GM19351 (cell line): ENCODE data around the gene PARP12.
"Not testable (repeated sequence)": the region's sequence is repeated elsewhere in the genome, so short reads cannot be mapped to it uniquely, and the experiment has no call there.

ENCODE experiments used
- ATAC-seq: cut with Tn5 transposase; IDR thresholded peaks from one replicate; pipeline ENCODE4 v1.9.1; 2021; ENCODE audit warnings: mild to moderate bottlenecking, moderate library complexity; ENCODE audit not compliant: unreplicated experiment

The PARP12 gene, protein sequence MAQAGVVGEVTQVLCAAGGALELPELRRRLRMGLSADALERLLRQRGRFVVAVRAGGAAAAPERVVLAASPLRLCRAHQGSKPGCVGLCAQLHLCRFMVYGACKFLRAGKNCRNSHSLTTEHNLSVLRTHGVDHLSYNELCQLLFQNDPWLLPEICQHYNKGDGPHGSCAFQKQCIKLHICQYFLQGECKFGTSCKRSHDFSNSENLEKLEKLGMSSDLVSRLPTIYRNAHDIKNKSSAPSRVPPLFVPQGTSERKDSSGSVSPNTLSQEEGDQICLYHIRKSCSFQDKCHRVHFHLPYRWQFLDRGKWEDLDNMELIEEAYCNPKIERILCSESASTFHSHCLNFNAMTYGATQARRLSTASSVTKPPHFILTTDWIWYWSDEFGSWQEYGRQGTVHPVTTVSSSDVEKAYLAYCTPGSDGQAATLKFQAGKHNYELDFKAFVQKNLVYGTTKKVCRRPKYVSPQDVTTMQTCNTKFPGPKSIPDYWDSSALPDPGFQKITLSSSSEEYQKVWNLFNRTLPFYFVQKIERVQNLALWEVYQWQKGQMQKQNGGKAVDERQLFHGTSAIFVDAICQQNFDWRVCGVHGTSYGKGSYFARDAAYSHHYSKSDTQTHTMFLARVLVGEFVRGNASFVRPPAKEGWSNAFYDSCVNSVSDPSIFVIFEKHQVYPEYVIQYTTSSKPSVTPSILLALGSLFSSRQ

DNA sequence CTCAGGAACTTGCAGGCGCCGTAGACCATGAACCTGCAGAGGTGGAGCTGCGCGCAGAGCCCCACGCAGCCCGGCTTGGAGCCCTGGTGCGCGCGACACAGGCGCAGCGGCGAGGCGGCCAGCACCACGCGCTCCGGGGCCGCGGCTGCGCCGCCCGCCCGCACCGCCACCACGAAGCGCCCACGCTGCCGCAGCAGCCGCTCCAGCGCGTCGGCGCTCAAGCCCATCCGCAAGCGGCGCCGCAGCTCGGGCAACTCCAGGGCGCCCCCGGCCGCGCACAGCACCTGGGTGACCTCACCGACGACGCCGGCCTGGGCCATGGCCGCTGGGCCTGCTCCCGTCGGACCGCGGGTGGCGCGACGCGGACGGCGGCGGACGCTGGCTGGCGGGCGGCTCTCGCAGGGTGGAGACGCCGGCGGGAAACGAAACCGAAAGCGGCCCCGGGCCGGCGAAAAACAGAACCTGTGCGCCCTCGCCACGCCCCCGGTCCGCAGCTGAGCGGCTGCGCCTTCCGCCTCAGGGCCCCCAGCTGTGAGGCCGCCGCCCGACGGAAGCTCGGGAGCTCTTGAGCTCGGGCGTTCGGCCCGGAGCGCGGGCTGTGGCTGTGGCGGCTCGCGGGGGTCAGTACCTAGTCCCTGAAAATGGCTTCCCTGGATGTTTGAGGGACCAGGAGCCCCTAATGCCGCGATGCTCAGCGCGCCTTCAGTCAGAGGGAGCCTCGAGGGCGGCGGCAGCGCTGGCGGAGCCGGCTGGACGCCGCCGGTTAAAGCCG lies at the start of gene PARP12:
PARP12 (minus strand) TSS at position 424 of the 772 bp plus-strand sequence; CDS start at position 320, 104 bp downstream.
- ATAC-seq: peak; percentile 95

DNA sequence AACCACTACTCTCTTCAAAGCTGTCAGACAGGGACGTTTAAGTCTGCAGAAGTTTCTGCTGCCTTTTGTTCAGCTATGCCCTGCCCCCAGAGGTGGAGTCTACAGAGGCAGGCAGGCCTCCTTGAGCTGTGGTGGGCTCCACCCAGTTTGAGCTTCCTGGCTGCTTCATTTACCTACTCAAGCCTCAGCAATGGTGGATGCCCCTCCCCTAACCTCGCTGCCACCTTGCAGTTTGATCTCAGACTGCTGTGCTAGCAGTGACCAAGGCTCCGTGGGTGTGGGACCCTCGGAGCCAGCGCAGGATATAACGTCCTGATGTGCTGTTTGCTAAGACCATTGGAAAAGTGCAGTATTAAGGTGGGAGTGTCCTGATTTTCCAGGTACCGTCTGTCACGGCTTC lies 46.0 kb upstream of the PARP12 start:
- not testable (repeated sequence) for ATAC-seq

DNA sequence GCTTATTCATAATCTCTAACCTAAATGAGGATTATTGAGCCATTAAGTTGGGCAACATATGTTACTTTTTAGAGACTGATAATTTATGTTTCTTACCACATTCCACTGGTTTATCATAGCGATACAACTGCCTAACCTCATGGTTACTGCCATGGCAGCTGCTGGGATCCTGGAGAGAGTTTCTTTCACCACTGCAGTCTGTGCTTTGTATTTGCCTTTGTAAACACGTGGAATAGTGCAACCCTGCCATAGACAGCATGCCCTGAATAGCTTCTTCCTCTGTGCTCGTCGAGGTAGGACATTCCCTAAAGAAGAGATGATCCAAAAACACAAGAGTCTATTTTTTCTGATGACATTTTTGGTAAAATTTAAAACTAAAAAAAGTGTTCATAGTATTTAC lies 33.7 kb upstream of the PARP12 start:
- ATAC-seq: no peak

DNA sequence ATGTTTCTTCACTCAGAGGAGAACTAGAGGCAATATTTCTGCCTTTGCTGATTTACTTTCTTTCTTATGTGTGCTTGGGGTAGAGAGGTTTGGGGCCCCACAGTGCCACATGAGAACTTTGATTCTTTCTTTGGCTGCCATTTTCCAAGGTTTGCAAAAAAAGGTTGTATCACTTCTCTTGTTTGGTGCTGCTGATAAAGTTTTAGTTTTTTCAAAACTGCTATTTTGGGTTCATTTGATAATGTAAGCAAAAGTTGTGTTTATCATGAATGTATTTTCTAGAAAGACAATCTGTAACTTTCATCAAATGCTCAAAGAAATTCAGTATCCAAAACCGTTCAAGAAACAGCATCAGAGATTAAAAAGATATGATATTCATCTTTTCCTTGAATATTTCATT lies 30.6 kb upstream of the PARP12 start:
- no peak for ATAC-seq

DNA sequence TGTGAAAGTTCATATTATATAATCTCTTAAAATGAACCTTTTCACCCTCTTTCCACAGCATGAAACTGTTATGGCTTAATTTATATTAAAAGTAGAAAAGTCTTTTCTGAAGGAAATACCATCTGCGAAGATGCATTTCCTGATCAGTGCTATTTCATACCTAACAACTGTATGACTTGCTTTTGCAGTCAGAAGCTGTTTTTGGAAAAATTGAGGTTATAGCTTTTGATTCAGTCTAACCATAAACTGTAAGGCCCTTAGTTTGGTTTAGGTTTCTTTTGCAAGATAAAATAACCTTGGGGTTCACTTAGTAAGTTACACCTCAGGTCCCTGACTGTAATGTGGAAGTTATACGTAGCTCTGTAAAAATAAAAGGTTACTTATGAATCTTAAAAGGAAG lies 22.7 kb upstream of the PARP12 start:
- no peak for ATAC-seq

DNA sequence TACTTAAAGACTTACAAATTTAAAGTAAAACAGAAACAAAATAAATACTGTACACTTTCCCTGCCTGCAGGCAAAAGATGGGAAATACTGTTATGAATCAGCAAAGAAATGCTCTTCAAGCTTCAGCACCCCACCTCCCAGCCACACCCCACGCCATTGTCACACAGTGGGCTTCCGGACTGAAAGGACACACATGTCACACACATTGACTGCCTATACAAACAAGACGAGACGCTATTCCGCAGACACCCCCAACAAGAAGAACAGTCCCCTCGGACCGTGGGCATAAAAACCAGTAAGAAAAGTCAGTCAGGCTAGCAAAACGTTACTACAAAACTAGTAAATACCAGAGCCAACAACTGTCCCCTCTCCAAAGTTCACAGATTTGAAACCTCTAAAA lies 22.2 kb upstream of the PARP12 start:
- peak; percentile 100 for ATAC-seq

DNA sequence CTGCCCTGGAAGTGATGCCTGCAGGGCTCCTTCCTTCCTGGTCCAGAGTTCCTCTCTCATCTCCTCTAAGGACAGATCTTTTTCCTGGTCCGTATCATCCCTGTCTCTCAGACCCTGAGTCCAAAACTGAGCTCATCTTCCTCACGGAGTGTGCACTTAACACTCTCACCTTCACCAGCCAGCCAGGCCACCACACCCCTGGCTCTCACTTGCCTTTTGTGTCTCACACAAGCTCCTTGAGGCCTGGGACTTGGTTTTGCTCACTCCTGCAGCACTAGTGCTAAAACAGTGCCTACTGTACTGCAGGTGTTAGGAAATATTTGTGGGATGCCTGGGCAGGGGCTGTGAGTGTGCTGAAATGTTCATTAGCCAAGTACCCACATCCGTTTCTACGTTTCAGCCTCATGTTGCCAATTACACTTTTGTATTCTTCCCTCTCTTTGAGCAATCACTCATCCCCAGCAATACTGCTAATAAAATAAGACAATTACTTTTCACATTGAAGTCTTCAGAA lies 21.4 kb upstream of the PARP12 start:
- no peak for ATAC-seq

DNA sequence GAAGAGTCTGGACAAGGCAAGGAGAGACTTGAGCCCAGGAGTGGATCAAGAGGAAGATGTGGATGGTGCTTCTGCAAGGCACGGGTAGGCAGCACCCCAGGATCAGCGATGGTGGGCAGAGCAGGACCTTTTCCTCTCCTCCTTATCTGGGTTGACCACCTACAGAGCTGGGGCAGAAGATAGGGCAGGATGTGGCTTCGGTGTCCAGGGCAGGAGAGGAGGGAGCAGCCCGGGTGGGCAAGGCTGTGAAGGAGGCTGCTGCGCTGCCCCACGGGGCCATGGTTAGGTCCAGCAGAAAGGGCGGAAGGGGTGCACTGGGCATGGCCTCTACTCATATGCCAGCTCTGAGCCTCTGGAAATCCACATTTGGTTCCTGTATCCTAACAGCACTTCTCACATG lies 20.0 kb upstream of the PARP12 start:
- no peak for ATAC-seq

DNA sequence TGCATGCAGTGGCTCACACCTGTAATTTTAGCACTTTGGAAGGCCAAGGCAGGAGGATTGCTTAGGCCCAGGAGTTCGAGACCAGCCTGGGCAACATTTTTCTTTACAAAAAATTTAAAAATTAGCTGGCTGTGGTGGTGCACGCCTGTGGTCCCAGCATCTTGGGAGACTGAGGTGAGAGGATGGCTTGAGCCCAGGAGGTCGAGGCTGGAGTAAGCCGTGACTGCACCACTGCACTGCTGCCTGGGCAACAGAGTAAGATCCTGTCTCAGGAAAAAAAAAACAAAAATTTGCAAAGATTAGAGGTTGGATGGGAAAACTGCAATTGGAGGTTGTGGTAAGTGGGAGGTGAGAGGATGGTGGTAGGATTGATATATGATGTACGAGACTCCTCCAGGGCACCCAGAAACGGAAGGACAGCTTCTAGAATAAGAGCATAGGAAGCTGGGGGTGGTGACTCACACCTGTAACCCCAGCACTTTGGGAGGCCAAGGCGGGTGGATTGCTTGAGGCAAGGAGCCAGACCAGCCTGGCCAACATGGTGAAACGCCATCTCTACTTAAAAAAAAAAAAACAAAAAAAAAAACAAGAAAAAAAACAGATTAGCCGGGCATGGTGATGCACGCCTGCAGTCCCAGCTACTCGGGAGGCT lies 19.1 kb upstream of the PARP12 start:
- no peak for ATAC-seq

DNA sequence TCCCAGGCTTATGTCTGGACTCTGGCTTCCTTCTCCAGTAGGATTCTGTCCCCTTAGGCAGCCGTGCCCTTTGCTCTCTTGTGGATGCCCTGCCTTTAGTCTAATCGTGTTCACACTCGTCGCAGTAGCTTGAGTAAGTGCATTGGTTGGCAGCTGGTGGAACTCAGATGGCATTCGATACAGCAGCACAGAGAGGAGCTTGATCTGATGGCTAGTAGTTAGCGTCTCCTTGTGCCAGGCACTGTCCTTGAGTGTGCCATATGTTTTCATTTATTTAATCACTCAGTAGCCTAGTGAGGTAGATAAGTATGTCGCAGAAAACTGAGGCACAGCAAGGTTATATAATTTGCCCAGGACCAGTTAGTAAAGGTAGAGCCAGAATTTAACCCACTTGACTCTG lies 18.2 kb upstream of the PARP12 start:
- no peak for ATAC-seq

DNA sequence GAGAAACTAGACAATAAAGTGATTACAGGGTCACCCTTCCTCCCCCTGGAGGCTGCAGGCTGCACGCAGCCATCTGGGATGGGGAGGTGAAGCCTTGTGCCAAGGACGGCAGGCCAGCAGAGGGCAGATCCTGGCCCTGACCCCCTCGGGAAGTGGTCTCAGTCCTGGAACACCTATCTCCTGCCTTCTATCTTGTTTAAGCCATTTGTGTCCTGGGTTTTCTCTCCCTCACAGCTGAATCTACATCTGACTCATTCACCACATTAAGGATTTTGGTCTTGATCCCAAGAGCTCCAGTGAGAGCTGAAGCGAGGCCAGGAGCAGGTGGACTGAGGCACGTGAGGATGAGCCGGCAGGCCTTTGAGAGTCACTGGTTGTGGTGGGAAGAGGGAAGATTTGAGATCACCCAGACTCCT lies 16.4 kb upstream of the PARP12 start:
- ATAC-seq: no peak

DNA sequence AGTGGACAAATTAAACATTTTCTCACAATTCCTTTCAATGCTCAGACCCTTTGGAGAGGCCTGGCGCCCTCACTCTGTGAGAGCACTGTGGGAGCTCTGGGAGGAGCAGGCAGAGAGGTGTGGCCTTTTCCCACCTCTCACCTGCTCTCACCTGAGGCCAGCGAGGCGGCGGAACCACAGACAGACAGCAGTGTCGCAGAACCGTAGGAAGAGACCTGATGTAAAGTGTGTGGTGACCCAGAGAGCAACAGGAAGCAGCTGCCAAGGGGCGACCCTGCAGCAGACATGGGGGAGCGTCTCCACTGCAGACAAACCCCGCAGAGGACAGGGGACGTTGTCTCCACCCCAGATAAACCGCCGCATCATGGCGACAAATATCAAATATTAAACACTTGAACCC lies 15.6 kb upstream of the PARP12 start:
- no peak for ATAC-seq

DNA sequence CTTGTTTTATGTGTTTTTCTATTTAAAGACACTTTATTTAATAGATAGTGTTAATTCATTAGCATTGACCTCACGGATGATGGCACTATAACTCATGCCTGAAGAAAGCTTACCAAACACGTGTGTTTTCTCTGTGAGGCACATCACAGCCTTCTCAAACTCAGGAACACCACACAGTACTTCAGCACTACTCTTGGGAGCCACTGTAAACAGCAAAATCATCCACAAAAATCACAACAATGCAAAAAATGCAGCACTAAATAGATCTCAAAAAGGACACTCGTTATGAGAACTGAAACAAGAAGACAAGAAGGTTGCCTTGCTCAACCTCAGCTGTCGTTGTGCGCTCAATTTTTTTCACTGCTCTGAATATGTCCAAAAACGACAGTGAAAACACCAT lies 12.0 kb upstream of the PARP12 start:
- ATAC-seq: no peak

DNA sequence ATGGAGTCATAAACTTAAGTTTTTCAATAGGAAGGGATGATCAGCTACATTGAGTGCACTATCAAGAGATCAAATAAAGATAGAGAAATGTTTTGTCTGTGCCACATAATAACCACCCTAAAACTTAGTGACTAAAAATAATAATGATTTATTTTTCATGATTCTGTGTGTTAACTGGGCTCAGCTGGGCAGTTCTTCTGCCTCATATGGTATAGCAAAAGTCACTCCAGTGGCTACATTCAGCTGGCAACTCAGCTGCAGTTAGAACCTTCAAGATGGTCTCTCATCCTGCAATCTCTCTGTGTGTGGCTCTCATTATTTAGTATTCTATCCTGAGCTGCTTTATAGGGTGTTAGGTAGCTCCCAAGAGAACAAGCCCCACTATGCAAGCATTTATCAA lies 7.8 kb upstream of the PARP12 start:
- ATAC-seq: no peak

DNA sequence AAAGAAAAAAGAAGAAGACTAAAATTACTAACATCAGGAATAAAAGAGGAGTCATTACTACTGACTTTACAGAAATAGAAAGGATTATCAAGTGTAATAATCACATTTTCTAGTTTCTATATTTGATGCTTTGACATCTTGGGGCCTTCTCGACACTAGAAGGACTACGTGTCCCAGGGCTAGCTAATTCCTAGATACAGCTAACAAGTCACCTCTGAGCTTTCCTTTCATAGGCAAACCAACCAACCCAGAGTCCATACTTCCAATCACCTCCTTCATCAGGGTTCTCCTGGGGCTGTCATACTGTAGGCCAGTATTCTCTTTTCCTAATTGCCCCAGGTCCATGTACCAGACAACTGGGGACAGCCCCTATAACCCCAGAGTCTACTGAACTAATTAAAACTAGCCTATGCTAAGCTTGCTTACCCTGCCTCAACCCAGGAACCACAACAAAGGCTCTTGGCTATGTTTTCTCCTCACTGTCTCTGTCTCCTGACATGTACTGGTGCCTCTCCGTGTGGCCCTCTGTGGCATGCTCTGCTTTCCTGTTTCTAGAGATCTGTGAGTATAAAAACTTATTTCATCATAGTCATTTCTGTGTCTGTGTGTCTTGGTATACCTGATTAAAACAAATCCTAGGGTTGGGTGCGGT lies 6.7 kb upstream of the PARP12 start:
- no peak for ATAC-seq

DNA sequence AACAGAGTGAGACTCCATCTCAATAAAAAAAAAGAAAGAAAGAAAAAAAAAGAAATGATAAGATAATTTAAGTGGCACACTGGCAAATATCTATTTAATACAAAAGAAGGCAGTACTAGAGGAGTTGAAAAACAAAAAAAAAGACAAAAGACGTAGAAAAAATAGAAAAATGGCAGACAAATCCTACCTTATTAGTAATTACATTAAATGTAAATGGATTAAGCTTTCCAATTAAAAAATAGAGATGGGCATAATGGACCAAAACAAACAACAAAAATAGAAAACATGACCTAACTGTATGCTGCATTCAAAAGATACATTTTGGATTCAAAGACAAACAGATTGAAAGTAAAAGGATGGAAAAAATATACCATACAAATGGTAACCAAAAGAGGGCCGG lies 5.3 kb upstream of the PARP12 start:
- no peak for ATAC-seq

DNA sequence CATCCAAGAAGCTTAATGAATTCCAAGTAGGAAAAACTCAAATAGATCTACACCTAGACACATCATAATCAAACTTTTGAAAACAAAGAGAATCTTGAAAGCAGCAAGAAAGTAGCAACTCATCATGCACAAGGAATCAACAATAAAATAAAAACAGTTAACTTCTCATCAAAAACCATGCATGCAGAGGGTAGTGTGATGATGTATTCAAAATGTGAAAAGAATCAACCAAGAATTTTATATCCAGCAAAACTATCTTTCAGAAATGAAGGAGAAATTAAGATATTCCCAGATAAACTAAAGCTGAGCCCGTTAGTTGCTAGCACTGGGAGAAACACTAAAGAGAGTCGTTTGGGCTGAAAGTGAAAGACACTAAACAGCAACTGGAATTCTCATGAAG lies 4.3 kb upstream of the PARP12 start:
- ATAC-seq: no peak

DNA sequence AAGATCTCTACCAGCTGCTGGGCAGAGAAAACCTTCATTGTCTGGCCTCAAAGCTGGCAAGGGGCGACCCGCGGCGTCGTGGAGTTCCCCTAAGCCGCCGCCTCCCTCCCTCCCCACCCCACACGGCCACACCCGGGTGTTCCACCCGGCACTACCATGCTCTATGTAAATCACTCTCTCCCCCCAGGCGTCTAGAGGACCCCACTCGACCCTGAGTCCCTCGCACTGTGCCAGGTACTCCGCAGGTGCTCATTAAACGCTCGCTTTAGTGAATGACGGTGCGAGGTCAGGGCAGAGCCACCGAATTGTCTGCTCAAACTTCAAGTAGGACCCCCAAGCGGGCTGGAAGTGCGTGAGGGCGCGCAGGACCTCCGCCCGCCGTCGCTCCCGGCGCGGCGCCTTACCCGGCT lies 628 bp downstream of the PARP12 start:
- peak; percentile 24 for ATAC-seq

DNA sequence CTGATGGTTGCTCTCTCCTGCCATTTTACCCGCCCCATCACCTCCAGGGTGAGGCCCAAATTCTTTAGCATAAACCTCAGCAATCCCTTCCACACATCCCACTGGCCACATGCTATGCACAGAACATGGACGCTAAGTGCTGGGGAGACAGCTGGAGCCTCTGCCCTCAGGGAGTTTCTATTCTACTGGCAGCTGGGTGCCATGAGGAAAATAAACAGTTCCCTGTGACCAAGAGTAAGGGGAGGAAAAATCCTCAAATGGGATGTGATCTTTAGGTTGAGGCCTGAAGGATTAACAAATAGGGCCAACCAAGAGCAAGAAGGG lies 1.2 kb downstream of the PARP12 start:
- ATAC-seq: no peak

DNA sequence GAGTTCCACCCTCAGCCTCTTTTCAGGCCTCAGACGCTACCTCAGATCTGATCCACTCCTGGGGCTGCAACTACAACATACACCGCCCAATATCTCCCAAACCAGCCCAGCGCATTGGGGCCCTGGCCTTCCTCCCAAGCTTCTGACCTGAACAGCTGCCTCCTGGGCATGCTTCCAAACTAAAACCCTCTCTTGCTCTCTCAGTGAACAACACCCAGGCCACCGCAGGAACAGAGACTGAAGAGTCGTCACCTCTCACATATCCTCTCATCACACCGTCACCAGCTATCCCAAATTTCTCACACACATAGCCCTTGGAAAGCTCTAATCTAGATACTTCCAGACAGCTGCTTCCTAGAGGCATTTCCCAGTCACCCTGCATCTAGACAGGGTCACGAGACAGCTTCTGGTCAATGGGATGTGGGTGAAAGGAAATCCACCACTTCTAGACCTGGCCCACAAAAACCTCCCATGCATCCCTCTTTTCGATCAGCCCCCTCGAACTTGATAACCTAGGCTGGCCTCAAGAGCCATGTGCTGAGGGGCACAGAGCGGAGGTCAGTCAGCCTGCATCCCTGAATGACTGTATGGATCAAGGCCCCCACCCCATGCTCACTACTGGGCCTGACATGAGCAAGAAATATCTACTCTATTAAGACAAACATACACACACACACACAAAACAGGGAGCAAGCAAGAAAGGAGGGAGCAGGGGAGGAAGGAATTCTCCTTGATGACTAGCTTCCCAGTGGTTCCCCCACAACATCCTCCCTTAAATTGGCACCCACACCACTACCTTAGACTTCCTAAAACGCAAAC lies 1.8 kb downstream of the PARP12 start:
- ATAC-seq: no peak
